Neural progenitor cell (in vitro differentiated cells): ENCODE results near the gene GPX6.

Experiments used
- EZH2 ChIP-seq: fragments of 200-600 bp; sonication (generic); IDR thresholded peaks from 2 replicates; pipeline ENCODE4 v1.6.1; 2017; ENCODE audit warnings: antibody characterized with exemption, mild to moderate bottlenecking, moderate library complexity
- TF ChIP-seq, protein P1 (sequence below): fragments of 200-600 bp; sonication (generic); IDR thresholded peaks from 2 replicates; pipeline ENCODE4 v1.5.1; 2017; ENCODE audit warnings: antibody characterized with exemption, mild to moderate bottlenecking

DNA sequence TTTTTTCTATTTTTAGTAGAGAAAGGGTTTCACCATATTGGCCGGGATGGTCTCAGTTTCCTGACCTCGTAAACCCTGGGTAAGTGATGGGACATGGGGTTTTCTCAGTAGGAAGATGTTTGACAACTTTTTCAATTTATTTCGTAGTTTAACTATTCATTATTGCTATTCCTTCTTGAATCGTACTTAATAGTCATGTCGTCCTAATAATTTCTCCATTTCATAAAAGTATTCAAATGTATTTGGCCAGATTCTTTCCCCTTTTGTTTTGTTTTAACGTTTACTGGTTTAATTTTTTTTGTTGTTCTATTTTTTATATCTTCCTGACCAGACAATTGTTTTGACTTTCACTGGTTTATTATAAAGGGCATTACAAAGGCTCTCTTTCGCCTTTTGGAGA is 26.4 kb upstream of the GPX6 start:
- TF ChIP-seq, protein P1, sequence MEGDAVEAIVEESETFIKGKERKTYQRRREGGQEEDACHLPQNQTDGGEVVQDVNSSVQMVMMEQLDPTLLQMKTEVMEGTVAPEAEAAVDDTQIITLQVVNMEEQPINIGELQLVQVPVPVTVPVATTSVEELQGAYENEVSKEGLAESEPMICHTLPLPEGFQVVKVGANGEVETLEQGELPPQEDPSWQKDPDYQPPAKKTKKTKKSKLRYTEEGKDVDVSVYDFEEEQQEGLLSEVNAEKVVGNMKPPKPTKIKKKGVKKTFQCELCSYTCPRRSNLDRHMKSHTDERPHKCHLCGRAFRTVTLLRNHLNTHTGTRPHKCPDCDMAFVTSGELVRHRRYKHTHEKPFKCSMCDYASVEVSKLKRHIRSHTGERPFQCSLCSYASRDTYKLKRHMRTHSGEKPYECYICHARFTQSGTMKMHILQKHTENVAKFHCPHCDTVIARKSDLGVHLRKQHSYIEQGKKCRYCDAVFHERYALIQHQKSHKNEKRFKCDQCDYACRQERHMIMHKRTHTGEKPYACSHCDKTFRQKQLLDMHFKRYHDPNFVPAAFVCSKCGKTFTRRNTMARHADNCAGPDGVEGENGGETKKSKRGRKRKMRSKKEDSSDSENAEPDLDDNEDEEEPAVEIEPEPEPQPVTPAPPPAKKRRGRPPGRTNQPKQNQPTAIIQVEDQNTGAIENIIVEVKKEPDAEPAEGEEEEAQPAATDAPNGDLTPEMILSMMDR = no peak
- TF ChIP-seq EZH2 = no peak
